ENCODE data around the gene LY6G6F.
A peak's percentile ranks its signal among the peaks of the same experiment; 100 is the strongest.

Gene LY6G6F

DNA sequence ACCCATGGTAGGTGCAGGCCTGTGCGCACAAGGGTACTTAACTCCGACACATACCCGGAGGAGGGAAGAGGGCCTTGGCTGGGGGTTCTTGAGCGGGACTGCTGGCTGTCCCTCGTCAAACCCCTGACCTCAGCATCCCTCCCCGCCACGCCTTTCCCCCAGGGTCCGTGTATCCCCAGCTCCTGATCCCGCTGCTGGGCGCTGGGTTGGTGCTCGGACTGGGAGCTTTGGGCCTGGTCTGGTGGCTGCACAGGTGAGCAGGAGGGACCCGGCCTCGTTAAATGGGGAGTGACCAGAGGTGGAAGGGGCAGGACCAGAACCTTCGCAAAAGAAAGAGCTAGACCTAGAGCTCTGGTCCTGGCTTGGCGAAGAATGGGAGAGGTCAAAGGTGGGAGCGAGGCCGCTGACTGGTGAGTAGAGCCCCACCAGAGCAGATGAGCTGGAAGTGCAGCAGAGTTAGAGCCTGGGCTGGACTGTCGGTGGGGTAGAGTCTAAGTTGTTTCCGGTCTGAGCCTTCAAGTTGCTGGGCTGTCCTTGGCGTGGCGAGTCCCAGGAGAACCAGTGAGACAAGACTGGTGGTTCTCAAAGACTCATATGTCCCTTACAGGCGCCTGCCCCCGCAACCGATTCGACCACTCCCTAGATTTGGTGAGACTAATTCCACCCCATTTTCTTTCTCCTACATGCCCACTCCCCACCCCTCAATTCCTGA, 17.5 kb downstream of the LY6G6F start:
- no peak for DNase-seq (ENCODE audit: low read depth in 2 of 2)

DNA sequence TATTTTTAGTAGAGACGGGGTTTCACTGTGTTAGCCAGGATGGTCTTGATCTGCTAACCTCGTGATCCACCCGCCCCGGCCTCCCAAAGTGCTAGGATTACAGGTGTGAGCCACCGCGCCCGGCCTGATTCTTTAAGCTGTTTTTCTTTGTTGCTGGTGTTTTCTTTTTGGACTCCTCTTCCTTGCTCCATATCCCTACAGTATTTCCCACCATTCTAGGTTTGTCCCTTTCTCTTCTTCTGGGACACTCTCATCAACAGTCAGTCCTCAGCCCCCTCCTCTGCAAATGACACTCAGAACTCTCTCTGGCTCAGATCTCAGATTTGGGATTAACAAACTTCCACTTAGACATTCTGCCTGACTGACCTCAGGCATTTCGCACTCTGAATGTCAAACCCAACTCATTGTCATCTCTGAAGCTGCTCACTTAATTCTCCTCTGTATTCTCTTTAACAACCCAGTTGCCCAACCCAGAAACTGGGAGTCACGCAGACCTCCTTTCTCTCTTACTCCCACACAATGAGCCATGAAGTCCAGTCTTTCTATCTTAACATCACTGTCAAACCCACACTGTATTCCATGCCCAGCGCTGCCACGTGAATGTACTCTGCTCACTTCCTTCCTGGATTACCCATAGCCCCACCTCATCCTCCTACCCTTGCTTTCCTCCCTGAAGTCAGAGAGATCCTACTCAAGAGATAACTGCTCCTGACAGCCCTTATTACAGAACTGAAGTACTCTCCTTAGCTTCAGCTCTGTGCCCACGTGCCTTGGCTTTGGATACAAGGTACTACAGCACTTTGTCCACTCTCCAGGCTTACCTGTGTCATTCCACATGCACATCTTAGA, 19.1 kb downstream of the LY6G6F start:
- no peak for DNase-seq (ENCODE audit: low read depth in 2 of 2)

DNA sequence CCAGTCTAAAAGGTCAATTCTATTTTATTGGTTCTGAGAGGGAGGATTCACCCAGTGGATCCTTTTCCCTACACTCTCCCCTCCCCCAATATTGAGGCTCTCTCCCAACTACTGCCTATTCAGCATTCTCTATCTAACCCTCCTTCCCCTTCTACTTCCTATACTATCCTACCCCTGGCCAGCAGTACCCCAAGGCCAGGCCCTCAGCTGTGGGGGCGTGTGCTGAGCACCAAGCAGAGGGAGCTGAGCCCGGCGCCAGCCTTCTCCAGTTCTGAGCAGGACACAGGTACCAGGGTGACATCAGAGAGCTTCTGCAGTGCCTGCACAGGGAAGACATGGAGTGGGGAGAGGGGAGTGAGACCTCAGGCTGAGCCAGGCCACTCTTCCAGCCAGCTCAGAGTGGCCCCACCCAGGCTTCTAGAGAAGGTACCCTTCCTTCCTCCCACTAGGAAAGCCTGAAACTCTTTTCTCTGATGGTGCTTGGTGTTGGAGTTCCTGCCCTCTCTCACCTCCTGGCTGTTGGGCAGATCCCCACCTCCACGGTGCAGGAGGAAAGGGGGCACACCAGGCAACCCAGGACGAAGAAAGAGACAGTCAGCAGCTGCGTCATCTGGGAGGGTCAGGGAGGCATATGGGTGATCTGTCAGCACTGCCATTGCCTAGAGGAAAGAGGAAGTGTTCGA, 20.5 kb downstream of the LY6G6F start:
- no peak for DNase-seq (ENCODE audit: low read depth in 2 of 2)

DNA sequence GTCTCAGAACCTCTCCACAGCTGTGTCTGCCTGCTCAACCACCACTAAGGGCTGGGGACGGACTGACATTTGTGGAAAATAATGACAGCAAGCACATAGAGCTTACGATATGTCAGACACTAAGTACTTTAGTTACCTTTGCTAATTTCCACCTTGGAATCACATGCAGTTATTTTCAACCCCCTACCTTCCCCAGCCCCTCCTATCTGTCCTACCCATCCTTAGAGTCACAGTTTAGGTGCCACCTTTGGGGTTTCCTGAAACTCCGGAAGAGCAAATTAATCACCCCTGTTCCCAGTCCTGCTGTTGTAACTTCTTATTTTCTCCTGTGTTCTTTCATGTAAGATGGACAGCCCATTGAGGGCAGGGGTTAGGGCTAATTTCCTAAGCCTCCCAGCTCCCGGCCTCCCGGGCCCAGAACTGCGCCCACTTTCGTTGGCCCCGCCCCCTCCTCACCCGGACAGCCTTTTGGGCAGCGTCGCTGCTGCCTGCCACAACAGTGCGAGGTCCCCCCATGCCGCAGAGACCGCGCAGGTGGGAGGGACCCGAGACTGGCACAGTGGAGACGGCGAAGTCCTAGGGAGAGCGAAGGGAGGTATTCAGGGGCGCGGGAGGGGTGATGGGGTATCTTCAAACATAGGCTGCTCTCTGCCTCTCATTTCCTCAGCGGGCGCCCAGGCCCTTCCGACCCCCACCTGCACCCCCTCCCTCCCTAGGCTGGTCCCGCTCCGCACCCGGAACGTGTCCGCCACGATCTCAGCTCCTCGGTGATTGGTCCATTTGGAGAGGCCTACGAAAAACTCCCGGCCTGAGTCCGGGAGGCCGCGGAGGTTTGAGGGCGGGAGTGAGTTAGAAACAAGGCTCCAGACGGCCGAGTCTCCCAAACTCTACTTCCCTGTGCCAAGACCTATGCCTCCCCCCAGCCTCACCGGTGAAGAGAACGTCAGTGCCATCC, 21.3 kb downstream of the LY6G6F start:
- no peak for DNase-seq (ENCODE audit: low read depth in 2 of 2)

DNA sequence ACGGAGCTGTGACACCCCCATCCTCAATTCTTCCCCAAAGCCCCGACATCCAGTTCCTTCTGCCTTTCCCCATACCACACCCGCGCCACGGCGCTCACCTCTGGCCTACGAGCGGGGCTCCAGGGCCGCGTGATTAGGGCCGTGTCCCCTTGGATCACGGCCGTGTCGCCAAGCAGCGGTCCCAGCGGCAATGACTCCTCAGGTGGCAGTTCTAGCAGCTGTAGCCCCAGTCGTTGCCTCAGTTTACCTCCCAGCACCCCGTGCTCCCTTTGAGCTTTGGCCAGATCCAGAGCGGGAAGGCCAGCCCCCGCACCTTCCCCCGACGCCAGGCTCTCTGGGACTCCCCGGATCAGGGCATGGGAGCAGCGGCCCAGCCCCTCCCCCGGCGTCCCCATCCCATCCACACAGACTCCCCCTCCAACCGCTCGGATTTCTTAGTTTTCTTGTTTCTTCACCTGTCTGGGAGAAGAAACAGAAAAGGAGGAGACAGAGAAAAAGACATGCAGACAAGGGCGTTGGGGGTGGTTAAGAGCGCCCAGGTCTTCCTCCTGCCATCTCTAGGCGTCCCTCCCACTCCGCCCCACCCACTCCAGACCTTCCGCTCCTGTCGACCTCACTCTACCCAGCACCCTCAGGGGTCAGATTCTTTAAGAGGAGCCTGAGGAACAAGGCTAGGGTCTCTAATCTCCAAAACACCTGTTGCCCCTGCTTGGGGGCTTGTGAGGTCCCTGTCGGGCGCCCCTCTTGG, 22.3 kb downstream of the LY6G6F start, which contains the start of gene DDAH2:
Gene DDAH2, minus strand, starts transcription at position 533 of the 748 bp plus-strand sequence. Its CDS starts 138 bp downstream, at position 395.
- no peak for DNase-seq (ENCODE audit: low read depth in 2 of 2)

DNA sequence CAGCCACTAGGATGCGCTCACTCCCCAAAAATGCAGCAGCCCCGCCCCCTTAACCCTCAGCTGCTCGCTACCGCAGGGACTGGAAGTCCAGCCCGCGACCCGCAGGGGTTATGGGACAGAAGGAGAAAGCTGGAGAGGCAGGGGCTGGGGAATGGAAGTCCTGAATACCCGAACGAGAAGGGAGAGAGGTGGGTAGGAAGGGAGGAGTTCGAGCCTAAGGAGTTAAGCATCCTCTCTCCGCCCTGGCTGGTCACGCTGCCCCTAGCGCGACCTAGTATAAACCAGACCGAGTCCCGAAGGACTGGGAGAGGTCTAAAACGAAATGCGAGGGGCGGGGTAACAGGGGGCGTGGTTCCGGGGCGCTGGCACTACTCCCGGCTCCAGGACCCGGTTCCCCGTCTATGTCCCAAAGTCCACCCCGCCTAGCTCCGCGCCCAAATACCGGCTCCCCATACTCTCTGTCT, 22.9 kb downstream of the LY6G6F start:
- DNase-seq (ENCODE audit: low read depth in 2 of 2), result peak in 1 of 2 experiments; percentile 29

DNA sequence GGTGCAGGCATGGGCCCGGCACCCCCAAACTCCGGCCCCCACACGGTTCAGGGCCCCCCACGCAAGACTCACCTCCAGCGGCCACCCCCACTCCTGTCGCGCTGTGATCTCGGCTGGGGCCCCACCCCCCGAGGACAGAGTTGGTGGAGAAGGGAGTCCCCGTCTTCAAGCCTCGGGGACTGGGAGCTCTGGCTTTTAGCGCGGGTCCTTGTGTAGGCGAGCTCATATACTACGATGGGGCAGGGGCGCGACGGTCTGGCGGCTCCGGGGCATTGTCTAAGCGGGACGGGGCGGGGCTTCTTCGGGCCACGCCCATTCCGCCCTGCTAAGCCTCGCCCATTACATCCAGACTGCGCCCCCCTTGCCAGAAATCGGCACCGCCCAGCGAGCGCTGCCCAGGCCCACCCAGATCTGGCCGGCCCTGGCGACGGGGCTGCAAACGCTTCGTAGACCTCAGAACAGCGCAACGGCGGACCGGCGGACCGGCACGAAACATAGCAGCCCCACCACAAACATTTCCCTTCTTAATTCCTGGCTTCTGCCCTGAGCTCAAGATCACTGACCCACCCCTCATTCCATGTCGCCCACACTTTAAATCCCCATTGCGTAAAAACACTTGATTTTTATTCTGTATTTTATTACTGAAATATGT, 23.4 kb downstream of the LY6G6F start:
- peak; percentile 75 for DNase-seq (ENCODE audit: low read depth in 2 of 2)

DNA sequence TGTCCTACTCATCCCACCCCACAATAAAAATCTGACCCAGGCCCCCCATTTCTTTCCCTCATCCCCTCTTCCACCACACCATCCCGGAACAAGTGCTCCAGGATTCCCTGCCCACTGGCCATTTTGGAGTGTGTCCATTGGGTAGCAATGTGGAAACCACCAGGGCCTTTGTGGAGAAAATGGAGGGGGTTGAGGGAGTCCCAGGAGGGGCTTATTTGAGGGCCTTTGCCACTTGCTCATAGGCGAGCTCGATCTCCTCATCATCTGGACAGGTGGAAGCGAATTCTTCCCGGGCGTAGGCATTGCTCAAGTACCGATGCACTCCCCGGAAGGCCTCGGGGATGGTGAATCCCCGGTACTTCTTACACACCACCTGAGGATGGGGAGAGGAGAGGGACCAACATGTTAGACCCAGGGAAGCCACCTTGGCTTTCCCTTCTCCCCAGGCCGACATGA, 24.0 kb downstream of the LY6G6F start:
- DNase-seq (ENCODE audit: low read depth in 2 of 2), result no peak

DNA sequence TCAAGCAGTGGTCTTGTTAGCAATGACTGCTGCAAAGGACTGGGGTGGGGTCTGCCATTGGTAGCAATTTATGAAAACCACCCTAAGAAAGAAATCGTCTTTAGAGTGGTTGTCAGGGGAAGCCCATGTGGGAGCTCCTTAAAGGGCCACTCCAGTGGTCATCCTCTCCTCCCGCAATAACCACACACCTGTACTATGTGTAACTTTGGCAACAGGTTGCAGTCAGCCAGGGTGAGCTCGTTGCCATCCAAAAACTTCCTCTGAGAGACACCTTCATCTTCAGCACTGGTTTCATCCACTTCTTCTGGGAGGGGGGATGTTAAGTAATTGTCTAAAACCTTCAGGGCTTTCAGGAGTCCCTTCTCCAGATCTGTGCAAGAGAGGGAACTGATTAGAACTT, 25.4 kb downstream of the LY6G6F start:
- no peak for DNase-seq (ENCODE audit: low read depth in 2 of 2)

DNA sequence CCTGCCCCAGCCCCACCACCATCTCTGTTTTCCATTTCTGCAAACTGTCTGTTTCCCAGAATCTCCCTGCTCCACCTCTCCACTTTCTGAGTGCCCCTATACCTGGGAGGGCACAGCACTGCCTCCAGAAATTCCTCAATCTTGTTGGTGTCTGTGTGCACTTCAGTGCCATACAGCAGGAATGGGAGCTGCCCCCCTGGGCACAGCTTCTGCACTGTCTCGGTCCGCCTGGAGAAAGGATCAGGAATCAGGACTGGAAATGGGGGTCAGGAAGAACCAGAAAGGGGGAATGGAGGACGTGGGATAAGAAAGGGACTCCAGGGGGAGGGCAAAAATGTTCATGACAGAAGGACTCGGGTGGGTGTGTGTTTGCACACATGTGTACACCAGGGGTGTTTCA, 27.1 kb downstream of the LY6G6F start:
- DNase-seq (ENCODE audit: low read depth in 2 of 2), result no peak

DNA sequence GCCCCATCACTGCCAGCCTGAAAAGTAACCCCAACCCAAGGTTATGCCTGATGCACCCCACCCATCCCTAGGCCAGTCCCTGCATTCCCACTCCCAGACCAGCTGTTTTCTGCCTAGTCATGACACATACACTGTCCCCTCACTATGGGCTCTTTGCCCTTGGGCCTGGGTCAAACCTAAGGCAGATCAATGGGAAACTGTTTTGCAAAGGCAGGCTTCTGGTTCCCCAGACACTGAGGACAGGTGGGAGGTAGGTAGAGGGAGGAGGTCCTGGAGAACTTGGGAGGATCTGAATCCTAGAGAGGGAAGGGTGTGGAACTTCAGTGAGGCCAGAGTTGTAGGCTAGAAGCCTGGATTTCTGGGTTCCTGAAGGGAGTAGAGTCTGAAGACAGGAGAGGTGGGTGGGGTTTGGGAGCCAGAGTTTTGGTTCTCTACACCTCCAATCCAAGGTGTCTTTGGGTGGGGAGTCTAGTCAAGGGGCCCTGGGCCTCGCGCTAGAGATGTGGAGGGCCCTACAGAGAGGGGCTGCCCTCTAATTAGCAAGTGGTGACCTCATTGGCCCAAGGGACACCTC, 27.7 kb downstream of the LY6G6F start:
- no peak for DNase-seq (ENCODE audit: low read depth in 2 of 2)

DNA sequence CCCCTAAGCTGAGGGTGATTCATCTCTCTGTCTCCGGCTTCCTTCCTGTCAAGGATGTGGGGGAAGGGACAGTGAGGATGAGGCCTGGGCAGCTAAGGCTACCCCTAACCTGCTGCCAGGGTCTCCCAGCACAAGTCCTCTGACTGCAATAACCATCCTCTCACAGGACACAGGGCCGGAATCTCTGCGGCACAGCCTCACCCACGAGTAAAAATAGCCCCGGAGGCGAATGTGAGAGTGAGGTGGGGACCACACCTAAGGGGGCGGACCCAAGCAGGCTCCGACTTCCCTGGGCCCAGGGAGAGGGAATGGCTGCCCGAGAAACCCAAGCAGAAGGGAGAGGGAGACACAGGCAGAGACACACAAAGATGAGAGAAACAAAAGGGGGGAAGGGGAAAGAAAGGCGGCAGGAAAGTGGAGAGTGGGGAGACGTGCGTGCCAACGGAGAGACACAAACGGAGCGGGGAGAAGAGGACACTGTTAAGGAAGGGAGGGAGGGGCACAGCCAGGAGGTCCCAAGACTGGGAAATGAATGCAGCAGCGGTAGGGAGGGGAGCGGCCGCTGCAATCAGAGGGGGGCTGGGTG, 28.2 kb downstream of the LY6G6F start:
- peak in 1 of 2 experiments; percentile 26 for DNase-seq (ENCODE audit: low read depth in 2 of 2)

DNA sequence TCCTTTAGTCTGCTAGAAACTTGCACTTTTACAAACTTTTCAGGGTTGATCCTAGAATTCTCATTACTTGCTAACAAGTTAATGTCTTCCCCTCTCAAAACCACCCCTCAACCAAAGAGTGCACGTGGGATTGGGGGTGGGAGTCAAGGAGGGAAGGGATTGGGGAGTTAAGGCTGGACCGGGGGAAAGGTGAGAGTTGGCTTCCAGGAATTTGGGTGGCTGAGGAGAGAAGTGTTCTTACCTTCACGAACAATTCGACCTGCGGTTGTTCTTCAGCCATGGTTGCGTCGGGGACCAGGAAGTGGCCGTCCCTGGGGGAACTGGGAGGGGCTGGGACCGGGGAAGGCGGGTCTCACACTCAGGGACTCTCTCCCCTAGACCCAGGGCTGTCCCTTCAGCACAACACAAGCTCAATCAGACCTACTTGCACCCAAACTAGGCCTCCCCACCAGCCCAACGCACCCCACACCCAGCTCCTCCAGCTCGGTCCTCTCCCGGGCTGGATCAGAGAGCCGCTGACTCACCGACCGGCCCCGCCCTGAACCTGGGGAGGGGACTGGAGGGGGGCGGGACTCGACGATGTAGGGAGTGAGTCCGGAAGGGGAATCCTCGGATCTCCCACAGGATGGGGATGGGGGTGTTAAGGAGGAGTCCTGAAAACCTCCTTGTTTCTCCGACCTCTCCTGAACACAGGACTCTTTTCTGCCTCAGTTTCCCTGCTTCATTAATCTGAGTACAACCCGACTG, 29.5 kb downstream of the LY6G6F start, which contains the start of gene CLIC1:
Gene CLIC1, minus strand, starts transcription at position 510 of the 747 bp plus-strand sequence. Its CDS starts 230 bp downstream, at position 280.
- DNase-seq (ENCODE audit: low read depth in 2 of 2), result peak in 1 of 2 experiments; percentile 47

DNA sequence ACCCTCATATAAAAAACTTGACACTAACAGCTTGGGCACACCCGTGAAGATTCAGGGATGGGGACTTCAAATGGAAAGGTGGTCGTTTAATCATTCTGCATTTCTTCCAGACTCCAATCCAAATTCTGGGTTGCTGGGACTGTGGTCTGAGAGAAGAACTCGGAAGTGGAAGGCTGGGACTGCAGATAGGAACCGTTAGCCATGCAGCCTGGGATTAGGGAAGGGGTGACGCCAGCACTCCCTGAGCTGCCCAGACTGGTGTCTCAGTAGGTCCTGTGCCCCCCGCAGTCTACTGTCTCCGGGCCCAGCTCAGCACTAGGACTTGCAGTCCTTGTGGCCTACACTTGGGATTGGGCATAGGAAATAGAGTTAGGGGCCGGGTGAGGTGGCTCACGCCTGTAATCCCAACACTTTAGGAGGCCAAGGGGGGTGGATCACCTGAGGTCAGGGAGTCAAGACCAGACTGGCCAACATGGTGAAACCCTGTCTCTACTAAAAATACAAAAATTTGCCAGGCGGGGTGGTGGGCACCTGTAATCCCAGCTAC, 30.2 kb downstream of the LY6G6F start:
- DNase-seq (ENCODE audit: low read depth in 2 of 2), result no peak

DNA sequence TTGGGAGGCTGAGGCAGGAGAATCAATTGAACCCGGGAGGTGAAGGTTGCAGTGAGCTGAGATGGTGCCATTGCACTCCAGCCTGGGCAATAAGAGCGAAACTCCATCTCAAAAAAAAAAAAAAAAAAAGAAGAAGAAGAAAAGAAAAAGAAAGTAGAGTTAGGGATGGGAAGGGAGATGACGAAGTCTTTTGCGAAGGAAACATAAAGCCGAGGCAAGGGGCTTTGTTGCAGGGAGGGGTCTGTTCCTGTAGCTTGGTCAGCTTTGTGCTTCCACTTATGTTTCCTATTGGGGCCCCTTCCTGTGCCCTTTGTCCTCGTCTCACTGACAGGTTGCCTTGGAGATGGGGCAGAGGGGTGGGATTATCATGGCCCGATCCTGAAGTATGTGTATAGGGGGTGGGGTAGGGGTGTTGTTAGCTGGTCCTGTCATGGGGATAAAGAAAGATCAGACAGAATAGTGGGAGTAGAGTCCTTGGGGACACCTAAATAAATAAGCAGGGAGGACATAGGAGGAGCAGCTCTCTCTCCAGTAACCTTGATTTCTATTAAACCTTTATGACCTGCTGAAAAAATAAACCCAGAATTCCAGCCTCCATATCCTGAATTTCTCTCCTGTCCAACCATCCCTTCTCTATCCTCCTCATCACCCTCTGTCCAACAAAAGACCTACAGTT, 30.8 kb downstream of the LY6G6F start:
- DNase-seq (ENCODE audit: low read depth in 2 of 2), result no peak

DNA sequence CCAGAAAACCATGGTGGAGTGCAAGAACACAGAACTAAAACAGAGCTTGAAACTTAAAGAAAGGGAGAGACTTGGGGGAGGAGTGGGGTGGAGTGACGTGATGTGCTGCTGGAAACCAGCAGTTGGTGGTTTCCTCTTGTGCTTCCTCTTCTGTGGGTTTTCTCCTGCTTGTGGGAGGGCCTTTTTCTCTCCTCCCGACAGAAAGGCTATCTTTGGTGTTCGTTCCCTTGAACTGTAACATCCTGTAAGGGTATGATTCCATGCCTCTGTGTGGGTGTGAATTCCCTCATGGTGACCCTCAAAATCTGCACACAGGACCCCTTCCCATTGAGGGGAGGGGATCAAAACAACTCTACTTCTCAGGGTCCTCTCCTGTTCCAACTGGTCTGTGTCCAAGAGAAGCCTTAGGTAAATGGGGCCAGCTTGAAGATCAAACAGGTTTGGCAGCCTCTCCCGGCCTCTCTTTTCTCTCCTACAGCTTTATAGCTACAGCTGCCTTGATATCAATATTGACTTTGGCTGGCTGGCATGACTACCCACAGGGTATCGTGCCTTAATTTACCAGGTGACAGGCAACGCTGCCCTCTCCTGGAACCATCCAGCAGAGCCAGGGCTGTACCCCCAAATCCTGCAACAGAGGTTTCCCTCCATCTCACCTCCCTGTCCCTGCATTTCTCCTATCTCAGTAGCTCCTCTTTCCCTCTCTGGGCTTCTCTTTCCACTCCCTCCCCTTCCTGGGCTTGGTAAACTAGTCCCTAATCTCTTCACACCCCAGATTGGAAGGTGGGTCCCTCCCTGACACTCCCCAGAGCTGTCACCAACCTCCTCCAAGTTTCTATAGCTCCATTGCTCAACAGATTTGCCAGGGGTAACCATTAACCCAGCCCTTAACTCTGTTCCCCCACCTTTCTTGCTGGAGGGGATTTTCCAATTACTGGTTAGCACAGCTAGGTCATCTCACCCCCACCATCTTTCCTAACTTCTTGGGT, 31.6 kb downstream of the LY6G6F start:
- DNase-seq (ENCODE audit: low read depth in 2 of 2), result peak in 1 of 2 experiments; percentile 36

All from fibroblast of skin of left biceps (primary cell).